ENCODE data around the gene ADGRA1.

- TF ChIP-seq POLR2A (IDR thresholded peaks at IDR 0.05) (no peak), CTCF (IDR thresholded peaks at IDR 0.05) (no peak)
Measured at GRCh38 chr10:133048266-133048665, 39.5 kb upstream of the ADGRA1 start.
